Body of pancreas (tissue), 4 donors: ENCODE results near the gene AGK.

Experiments
- CTCF ChIP-seq, 7 experiments: fragments of 450-650 bp in 4 of 7; fragments of 200-600 bp in 3 of 7; sonication (generic) in 3 of 7; IDR thresholded peaks; one replicate each; pipeline ENCODE4 v1.5.1; 2016 to 2019; ENCODE audit warnings: antibody characterized with exemption in 7 of 7
- POLR2A ChIP-seq, 3 donors: fragments of 450-650 bp; IDR thresholded peaks; one replicate each; pipeline ENCODE4 v1.6.1; 2016; ENCODE audit warnings: antibody characterized with exemption in 3 of 3, mild to moderate bottlenecking in 2 of 3

DNA sequence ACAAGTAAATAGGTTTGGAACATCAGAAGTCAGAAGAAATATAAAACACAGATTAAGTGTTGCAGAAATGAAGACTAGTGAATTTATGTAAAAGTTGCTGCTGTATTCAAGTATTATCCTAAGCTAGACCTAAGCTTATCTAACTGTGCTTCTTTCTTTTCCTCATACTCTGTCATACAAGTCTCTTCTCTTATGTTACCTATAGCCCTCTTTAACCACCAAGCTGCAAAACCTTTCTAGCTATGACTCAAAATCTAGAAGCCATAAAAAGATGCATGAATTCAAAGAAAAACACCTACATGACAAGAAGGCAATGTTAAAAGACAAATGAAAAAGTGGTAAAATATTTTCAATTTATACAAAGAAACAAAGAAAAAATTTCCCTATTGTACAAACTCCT, 127.8 kb downstream of the AGK start:
- no peak for TF ChIP-seq CTCF (IDR thresholded peaks at IDR 0.05)
- TF ChIP-seq POLR2A (IDR thresholded peaks at IDR 0.05), result no peak
